ENCODE data around the gene PLPP4. TPM values are rescaled to one million over a fixed set of nuclear protein-coding genes. Genes with fewer than 3 reads are reported as not detected.

The PLPP4 gene
- total and polyA plus RNA-seq, 5 donors from 2014 or later, result not detected

DNA sequence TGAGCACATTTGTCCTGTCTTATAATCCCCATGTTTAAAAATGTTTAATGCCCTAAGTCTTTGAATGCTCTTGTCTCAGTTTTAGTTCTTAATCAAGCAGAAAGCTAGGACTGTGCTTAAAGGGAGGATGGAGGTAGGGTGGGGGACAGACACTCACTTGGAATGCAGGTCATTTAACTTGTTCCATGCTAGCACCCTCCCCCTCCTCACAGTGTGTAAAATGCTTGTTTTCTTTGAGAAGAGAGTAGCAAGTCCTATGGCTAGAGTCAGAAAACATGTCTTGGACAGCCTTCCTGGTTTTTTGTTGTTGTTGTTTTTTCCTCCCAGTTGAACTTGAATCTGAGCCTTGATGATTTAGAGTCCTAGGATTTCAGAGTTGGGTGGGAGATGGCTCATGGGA, 114.2 kb downstream of the PLPP4 start:
- Histone ChIP-seq H3K36me3 (ENCODE audit: control insufficient read depth, insufficient read depth, low read length) (no peaks in the 10 kb centered on the region), H3K27ac (ENCODE audit: insufficient read depth, low read length, poor library complexity, severe bottlenecking) (no peak overlapping the region), H3K4me3 (ENCODE audit: low read depth, low read length) (no peak overlapping the region), H3K27me3 (ENCODE audit: control insufficient read depth, insufficient read depth, low read length) (no peaks in the 10 kb centered on the region), H3K9me3 (ENCODE audit: control insufficient read depth in 2 of 2, low read length in 2 of 2) (no peaks in the 10 kb centered on the region), H3K4me1 (ENCODE audit: control insufficient read depth, insufficient read depth, low read length, poor library complexity, severe bottlenecking) (no peaks in the 10 kb centered on the region)
- DNase-seq (no peak), ATAC-seq (ENCODE audit: low read depth in 2 of 2) (no peak)
- Mint-ChIP-seq H3K4me3 (no peak overlapping the region), H3K36me3 (no peaks in the 10 kb centered on the region), H3K9me3 (peaks cover 0 to 3% (median 0%) of the 10 kb centered on the region in 7 donors), H3K4me1 (no peaks in the 10 kb centered on the region), H3K27ac (no peak overlapping the region), H3K27me3 (no peaks in the 10 kb centered on the region)

DNA sequence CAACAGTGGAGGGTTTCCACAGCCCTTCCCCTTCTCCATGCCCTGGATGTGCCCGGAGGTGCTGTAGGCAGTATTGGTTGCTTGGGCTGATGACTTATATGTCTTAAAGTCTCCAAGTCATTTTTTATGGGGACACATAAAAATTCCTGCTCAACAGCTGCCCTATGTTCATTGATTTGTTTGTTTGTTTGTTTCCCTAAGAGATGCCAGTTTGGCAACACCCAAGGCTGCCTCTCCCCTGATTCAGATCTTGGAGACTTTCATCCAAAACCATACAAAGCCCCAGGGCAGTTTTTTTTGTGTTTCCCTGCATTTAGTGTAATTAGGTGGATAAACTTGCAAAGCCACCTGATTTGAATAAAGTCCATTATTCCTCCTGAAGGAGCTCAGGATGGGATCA, 115.3 kb downstream of the PLPP4 start:
- Histone ChIP-seq H3K36me3 (ENCODE audit: control insufficient read depth, insufficient read depth, low read length) (no peaks in the 10 kb centered on the region), H3K27me3 (ENCODE audit: control insufficient read depth, insufficient read depth, low read length) (no peaks in the 10 kb centered on the region), H3K27ac (ENCODE audit: insufficient read depth, low read length, poor library complexity, severe bottlenecking) (no peak overlapping the region), H3K4me1 (ENCODE audit: control insufficient read depth, insufficient read depth, low read length, poor library complexity, severe bottlenecking) (no peaks in the 10 kb centered on the region), H3K9me3 (ENCODE audit: control insufficient read depth in 2 of 2, low read length in 2 of 2) (no peaks in the 10 kb centered on the region), H3K4me3 (ENCODE audit: low read depth, low read length) (no peak overlapping the region)
- H3K36me3 Mint-ChIP-seq, result no peaks in the 10 kb centered on the region
- no peak overlapping the region for H3K27ac Mint-ChIP-seq
- no peak overlapping the region for H3K4me3 Mint-ChIP-seq
- ATAC-seq (ENCODE audit: low read depth in 2 of 2) (no peak), DNase-seq (no peak)
- no peaks in the 10 kb centered on the region for H3K27me3 Mint-ChIP-seq
- peaks cover 0 to 3% (median 0%) of the 10 kb centered on the region in 7 donors for H3K9me3 Mint-ChIP-seq
- no peaks in the 10 kb centered on the region for H3K4me1 Mint-ChIP-seq

DNA sequence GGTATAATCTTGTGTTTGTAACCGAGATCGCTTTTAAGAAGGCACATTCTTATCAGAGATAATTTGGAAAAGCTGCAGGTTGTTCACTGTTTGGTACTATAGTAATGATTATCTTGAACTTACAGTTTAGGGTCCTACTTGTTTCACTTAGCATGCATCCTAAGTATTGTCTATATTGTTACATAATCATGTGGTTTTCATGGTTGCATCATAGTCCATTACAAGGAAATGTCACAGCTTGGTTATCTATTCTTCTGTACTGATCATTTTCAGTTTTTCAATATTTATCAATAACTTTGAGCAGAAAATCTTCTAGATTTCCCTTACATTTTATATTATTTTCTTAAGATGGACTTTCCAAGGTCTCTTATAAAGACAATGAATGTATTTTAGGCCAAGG, 116.3 kb downstream of the PLPP4 start:
- Mint-ChIP-seq H3K27me3 (no peaks in the 10 kb centered on the region), H3K27ac (no peak overlapping the region), H3K4me3 (no peak overlapping the region), H3K4me1 (no peaks in the 10 kb centered on the region), H3K9me3 (peaks cover 0 to 1% (median 0%) of the 10 kb centered on the region in 7 donors), H3K36me3 (no peaks in the 10 kb centered on the region)
- Histone ChIP-seq H3K4me1 (ENCODE audit: control insufficient read depth, insufficient read depth, low read length, poor library complexity, severe bottlenecking) (no peaks in the 10 kb centered on the region), H3K36me3 (ENCODE audit: control insufficient read depth, insufficient read depth, low read length) (no peaks in the 10 kb centered on the region), H3K4me3 (ENCODE audit: low read depth, low read length) (no peak overlapping the region), H3K27ac (ENCODE audit: insufficient read depth, low read length, poor library complexity, severe bottlenecking) (no peak overlapping the region), H3K9me3 (ENCODE audit: control insufficient read depth in 2 of 2, low read length in 2 of 2) (no peaks in the 10 kb centered on the region), H3K27me3 (ENCODE audit: control insufficient read depth, insufficient read depth, low read length) (no peaks in the 10 kb centered on the region)
- DNase-seq, result no peak
- ATAC-seq (ENCODE audit: low read depth in 2 of 2), result no peak

DNA sequence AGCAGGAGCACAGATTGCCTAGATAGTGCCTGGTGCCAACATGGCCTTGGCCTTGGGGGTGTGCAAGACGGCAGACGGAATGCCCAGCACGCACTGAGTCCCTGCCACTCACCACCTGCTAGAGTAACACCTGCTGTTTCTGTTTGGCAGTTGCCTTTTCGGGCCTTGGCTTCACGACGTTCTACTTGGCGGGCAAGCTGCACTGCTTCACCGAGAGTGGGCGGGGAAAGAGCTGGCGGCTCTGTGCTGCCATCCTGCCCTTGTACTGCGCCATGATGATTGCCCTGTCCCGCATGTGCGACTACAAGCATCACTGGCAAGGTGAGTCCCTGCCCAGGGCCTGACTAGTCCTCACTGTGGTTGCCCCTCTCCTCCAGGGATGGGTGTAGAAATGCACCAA, 118.0 kb downstream of the PLPP4 start:
- DNase-seq, result no peak
- Mint-ChIP-seq H3K4me3 (no peak overlapping the region), H3K36me3 (no peaks in the 10 kb centered on the region), H3K9me3 (peaks cover 0 to 1% (median 0%) of the 10 kb centered on the region in 7 donors), H3K27me3 (no peaks in the 10 kb centered on the region), H3K27ac (no peak overlapping the region), H3K4me1 (no peaks in the 10 kb centered on the region)
- H3K36me3 ChIP-seq (ENCODE audit: control insufficient read depth, insufficient read depth, low read length), result no peaks in the 10 kb centered on the region
- H3K27ac ChIP-seq (ENCODE audit: insufficient read depth, low read length, poor library complexity, severe bottlenecking), result no peak overlapping the region
- no peaks in the 10 kb centered on the region for H3K9me3 ChIP-seq (ENCODE audit: control insufficient read depth in 2 of 2, low read length in 2 of 2)
- no peaks in the 10 kb centered on the region for H3K4me1 ChIP-seq (ENCODE audit: control insufficient read depth, insufficient read depth, low read length, poor library complexity, severe bottlenecking)
- ATAC-seq (ENCODE audit: low read depth in 2 of 2), result no peak
- H3K4me3 ChIP-seq (ENCODE audit: low read depth, low read length), result no peak overlapping the region
- no peaks in the 10 kb centered on the region for H3K27me3 ChIP-seq (ENCODE audit: control insufficient read depth, insufficient read depth, low read length)

DNA sequence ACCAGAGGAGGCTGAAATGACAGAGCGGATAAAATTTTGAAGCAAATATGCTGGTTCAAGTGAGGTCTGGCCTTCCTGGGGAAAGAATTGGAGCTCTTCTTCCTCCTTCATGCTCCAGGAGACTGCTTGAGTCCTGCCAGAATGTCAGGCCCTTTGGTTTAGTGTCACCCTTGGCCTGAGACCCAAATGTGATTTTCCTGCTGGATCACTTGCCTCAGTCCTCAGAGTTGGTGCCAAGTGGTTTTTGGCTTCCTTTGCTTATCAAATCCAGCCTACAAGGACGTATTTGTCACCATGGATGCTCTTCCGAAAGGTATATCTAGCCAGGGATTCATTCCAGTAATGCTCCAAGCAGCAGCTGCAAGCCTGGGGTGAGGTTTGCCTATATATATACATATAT, 118.4 kb downstream of the PLPP4 start:
- H3K36me3 ChIP-seq (ENCODE audit: control insufficient read depth, insufficient read depth, low read length), result no peaks in the 10 kb centered on the region
- H3K9me3 Mint-ChIP-seq, result peaks cover 0 to 1% (median 0%) of the 10 kb centered on the region in 7 donors
- no peaks in the 10 kb centered on the region for H3K27me3 ChIP-seq (ENCODE audit: control insufficient read depth, insufficient read depth, low read length)
- no peaks in the 10 kb centered on the region for H3K27me3 Mint-ChIP-seq
- no peak for ATAC-seq (ENCODE audit: low read depth in 2 of 2)
- H3K9me3 ChIP-seq (ENCODE audit: control insufficient read depth in 2 of 2, low read length in 2 of 2), result no peaks in the 10 kb centered on the region
- no peak overlapping the region for H3K27ac ChIP-seq (ENCODE audit: insufficient read depth, low read length, poor library complexity, severe bottlenecking)
- H3K4me1 Mint-ChIP-seq, result no peaks in the 10 kb centered on the region
- no peak overlapping the region for H3K27ac Mint-ChIP-seq
- no peaks in the 10 kb centered on the region for H3K4me1 ChIP-seq (ENCODE audit: control insufficient read depth, insufficient read depth, low read length, poor library complexity, severe bottlenecking)
- no peak for DNase-seq
- no peak overlapping the region for H3K4me3 ChIP-seq (ENCODE audit: low read depth, low read length)
- no peak overlapping the region for H3K4me3 Mint-ChIP-seq
- no peaks in the 10 kb centered on the region for H3K36me3 Mint-ChIP-seq

DNA sequence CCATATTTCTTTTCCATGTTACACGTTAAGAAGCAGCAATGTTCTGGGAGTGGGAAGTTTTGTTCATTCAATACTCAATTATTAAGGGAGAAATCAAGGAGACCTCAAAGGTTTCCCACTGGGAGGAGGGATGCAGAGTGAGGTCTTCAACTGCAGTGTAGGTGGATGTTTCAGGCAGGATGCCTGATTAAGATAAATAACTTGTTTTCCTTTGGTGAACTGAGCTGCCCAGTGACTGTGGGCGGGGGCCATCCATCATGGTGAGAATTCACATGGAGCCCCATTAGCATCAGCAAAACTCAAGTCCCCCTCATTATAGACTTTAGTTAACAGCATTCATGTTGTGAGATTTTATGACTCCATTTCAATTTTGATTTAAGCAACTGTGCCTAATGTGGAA, 121.1 kb downstream of the PLPP4 start:
- Mint-ChIP-seq H3K36me3 (no peaks in the 10 kb centered on the region), H3K9me3 (peaks cover 0 to 1% (median 0%) of the 10 kb centered on the region in 7 donors), H3K4me1 (no peaks in the 10 kb centered on the region), H3K4me3 (no peak overlapping the region), H3K27ac (no peak overlapping the region), H3K27me3 (no peaks in the 10 kb centered on the region)
- no peak for DNase-seq
- no peaks in the 10 kb centered on the region for H3K36me3 ChIP-seq (ENCODE audit: control insufficient read depth, insufficient read depth, low read length)
- no peak overlapping the region for H3K27ac ChIP-seq (ENCODE audit: insufficient read depth, low read length, poor library complexity, severe bottlenecking)
- H3K4me3 ChIP-seq (ENCODE audit: low read depth, low read length), result no peak overlapping the region
- no peaks in the 10 kb centered on the region for H3K4me1 ChIP-seq (ENCODE audit: control insufficient read depth, insufficient read depth, low read length, poor library complexity, severe bottlenecking)
- no peaks in the 10 kb centered on the region for H3K27me3 ChIP-seq (ENCODE audit: control insufficient read depth, insufficient read depth, low read length)
- no peaks in the 10 kb centered on the region for H3K9me3 ChIP-seq (ENCODE audit: control insufficient read depth in 2 of 2, low read length in 2 of 2)
- no peak for ATAC-seq (ENCODE audit: low read depth in 2 of 2)

DNA sequence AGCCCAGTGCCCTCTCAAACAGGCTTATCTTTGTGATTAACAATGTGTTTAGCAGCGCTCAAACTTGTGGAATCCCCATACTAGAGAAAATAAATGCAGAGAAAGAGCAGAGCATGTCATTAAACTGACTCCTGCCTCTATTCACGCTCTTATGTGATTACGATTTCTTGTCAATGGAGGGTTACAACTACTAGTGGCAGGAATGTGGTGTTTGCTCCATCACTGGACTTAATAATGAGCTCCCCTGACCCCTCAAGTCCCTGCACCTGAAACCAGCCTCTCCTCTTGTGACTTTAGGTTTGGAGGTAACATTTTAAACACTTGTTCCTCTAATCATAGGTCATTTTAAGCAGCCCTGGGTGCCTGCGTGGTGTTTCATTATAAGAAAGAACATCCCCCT, 121.9 kb downstream of the PLPP4 start:
- Histone ChIP-seq H3K27me3 (ENCODE audit: control insufficient read depth, insufficient read depth, low read length) (no peaks in the 10 kb centered on the region), H3K4me1 (ENCODE audit: control insufficient read depth, insufficient read depth, low read length, poor library complexity, severe bottlenecking) (no peaks in the 10 kb centered on the region), H3K4me3 (ENCODE audit: low read depth, low read length) (no peak overlapping the region), H3K9me3 (ENCODE audit: control insufficient read depth in 2 of 2, low read length in 2 of 2) (no peaks in the 10 kb centered on the region), H3K36me3 (ENCODE audit: control insufficient read depth, insufficient read depth, low read length) (no peaks in the 10 kb centered on the region), H3K27ac (ENCODE audit: insufficient read depth, low read length, poor library complexity, severe bottlenecking) (no peak overlapping the region)
- H3K27ac Mint-ChIP-seq, result no peak overlapping the region
- DNase-seq (no peak), ATAC-seq (ENCODE audit: low read depth in 2 of 2) (no peak)
- H3K9me3 Mint-ChIP-seq, result peaks cover 0 to 1% (median 0%) of the 10 kb centered on the region in 7 donors
- H3K27me3 Mint-ChIP-seq, result no peaks in the 10 kb centered on the region
- no peaks in the 10 kb centered on the region for H3K4me1 Mint-ChIP-seq
- H3K4me3 Mint-ChIP-seq, result no peak overlapping the region
- no peaks in the 10 kb centered on the region for H3K36me3 Mint-ChIP-seq

DNA sequence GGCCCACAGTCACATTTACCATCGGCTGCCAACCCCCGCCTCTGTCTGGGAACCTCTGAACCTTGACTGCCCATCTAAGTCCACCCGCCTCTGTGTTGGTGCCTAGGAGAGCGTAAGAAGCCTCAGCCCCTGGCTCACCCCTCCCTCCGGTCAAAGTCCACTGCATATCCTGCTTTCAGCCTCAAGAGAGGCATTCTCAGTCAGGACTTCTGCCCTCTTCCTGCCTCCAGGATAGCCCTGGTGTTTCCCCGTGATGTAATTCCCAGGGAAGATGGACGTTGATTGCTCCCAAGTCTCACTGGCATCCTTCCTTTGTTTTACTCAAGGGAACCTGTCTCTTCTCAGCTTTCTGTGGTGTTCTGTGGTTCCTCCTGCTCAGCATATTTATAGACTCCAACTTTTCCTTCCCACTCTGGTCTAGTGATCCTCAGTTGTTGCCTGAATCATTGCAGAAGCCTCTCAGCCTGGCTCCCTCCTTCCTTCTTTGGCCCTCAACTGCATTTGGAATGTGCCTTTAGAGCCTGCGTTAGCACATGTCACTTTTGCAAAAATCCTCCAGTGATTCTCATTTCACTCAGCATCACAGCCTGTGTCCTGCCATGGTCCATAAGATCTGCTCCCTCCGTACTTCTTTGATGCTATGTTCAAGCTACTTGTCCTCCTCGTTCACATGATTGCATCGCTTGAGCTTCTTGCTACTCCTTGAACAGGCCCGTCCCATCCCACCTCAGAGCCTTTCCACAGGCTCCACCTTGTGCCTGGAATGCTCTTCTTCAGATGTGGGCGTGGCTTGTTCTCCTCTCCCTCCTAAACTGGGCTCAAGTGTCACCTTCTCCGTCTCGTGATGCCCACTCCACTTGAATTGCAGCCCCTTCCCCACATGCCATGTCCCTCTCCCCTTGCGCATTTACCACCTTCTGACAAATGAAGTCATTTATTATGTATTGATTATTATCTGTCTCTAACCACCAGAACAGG, 124.2 kb downstream of the PLPP4 start:
- H3K27me3 Mint-ChIP-seq, result no peaks in the 10 kb centered on the region
- no peaks in the 10 kb centered on the region for H3K9me3 ChIP-seq (ENCODE audit: control insufficient read depth in 2 of 2, low read length in 2 of 2)
- DNase-seq (no peak), ATAC-seq (ENCODE audit: low read depth in 2 of 2) (no peak)
- no peak overlapping the region for H3K27ac ChIP-seq (ENCODE audit: insufficient read depth, low read length, poor library complexity, severe bottlenecking)
- peaks cover 0 to 1% (median 0%) of the 10 kb centered on the region in 7 donors for H3K9me3 Mint-ChIP-seq
- no peaks in the 10 kb centered on the region for H3K36me3 ChIP-seq (ENCODE audit: control insufficient read depth, insufficient read depth, low read length)
- no peak overlapping the region for H3K4me3 ChIP-seq (ENCODE audit: low read depth, low read length)
- no peaks in the 10 kb centered on the region for H3K27me3 ChIP-seq (ENCODE audit: control insufficient read depth, insufficient read depth, low read length)
- no peaks in the 10 kb centered on the region for H3K4me1 ChIP-seq (ENCODE audit: control insufficient read depth, insufficient read depth, low read length, poor library complexity, severe bottlenecking)
- H3K36me3 Mint-ChIP-seq, result no peaks in the 10 kb centered on the region
- H3K27ac Mint-ChIP-seq, result no peak overlapping the region
- peak overlapping the region in 1 of 4 donors; percentile 24 for H3K4me3 Mint-ChIP-seq
- no peaks in the 10 kb centered on the region for H3K4me1 Mint-ChIP-seq

Measured in CD4-positive, CD25-positive, alpha-beta regulatory T cell (primary cell).